H1 (cell line): ENCODE results near the gene MPEG1. TPM values are rescaled to one million over a fixed set of nuclear protein-coding genes. Genes with fewer than 3 reads are reported as not detected.

ENCODE experiments used
- BRCA1 ChIP-seq: IDR thresholded peaks from 2 replicates; pipeline ENCODE4 v1.6.1; 2012; ENCODE audit warnings: low read depth, low read length, improper control_type of control experiment
- CHD2 ChIP-seq: IDR thresholded peaks from 2 replicates; pipeline ENCODE4 v1.6.1; 2012; ENCODE audit warnings: low read length, improper control_type of control experiment
- polyA plus RNA-seq, 7 experiments: library from polyadenylated mRNA; depleted of rRNA in 3 of 7; stranded (reverse) in 5 of 7; unstranded in 2 of 7; fragments of >200 nt in 5 of 7; fragments of 200-250 nt in 2 of 7; gene quantifications; 1 replicate in 5 of 7; 2 replicates in 1 of 7; 4 replicates in 1 of 7; pipeline versions ENCODE4 v1.2.1 to v1.2.3, GENCODE V29; 2011 to 2013; ENCODE audit warnings: missing spikeins in 2 of 7, mixed read lengths in 2 of 7
- total RNA-seq: library from RNA; stranded (reverse); fragmentation: NEBNext Ultra II Directional; extraction: Animal tissue kit (Norgen Biotek cat#: 25700); gene quantifications from 2 replicates; pipeline ENCODE4 v1.2.1, GENCODE V29; 2021
- TF ChIP-seq, protein P1 (sequence below), 3 experiments: IDR thresholded peaks; 1 replicate in 2 of 3; 2 replicates in 1 of 3; pipeline versions ENCODE4 v1.5.1 to v1.6.1; 2011; ENCODE audit warnings: low read length in 3 of 3, mild to moderate bottlenecking in 3 of 3, inconsistent platforms in 2 of 3, low read depth in 1 of 3, moderate library complexity in 1 of 3; ENCODE audit not compliant: insufficient read depth in 1 of 3; ENCODE audit errors: control extremely low read depth in 1 of 3

MPEG1 gene
- total and polyA plus RNA-seq, 2 of the 8 experiments (the other 6 are each of a cell fraction or from before 2014, with no cell fraction given), result not detected

DNA sequence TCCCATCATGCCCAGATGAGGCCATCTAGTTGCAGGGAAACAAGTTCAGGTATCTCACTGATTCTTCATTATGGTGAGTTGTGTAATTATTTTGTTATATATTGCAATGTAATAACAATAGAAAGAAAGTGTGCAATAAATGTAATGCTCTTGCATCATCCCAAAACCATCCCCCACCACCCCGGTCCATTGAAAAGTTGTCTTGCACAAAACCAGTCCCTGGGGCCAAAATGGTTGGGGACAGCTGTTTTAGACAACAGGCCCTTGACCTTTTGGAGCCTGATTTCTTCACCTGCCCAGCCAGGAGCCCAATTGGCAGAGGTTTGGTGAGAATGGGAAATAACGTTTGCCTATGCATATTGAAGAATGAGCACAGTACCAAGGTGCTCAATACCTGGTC is 15.9 kb downstream of the MPEG1 start (continued):
- TF ChIP-seq, protein P1, sequence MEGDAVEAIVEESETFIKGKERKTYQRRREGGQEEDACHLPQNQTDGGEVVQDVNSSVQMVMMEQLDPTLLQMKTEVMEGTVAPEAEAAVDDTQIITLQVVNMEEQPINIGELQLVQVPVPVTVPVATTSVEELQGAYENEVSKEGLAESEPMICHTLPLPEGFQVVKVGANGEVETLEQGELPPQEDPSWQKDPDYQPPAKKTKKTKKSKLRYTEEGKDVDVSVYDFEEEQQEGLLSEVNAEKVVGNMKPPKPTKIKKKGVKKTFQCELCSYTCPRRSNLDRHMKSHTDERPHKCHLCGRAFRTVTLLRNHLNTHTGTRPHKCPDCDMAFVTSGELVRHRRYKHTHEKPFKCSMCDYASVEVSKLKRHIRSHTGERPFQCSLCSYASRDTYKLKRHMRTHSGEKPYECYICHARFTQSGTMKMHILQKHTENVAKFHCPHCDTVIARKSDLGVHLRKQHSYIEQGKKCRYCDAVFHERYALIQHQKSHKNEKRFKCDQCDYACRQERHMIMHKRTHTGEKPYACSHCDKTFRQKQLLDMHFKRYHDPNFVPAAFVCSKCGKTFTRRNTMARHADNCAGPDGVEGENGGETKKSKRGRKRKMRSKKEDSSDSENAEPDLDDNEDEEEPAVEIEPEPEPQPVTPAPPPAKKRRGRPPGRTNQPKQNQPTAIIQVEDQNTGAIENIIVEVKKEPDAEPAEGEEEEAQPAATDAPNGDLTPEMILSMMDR (IDR thresholded peaks at IDR 0.05; ENCODE audit: control extremely low read depth in 1 of 3, insufficient read depth in 1 of 3, low read depth in 1 of 3, low read length in 3 of 3), result no peak
- TF ChIP-seq CHD2 (no peak), BRCA1 (no peak)
- TF ChIP-seq, all 59 proteins: peak for 0
